IMR-90 (cell line): ENCODE measurements around the gene NENF. TPM values are rescaled to one million over a fixed set of nuclear protein-coding genes. Genes with fewer than 3 reads are reported as not detected.

Experiments used
- ATAC-seq: fragments of 200-7000 bp; cut with Tn5 transposase; 2 replicates; pipeline ENCODE4 v1.9.1; 2020; ENCODE audit warnings: low read depth, mild to moderate bottlenecking, moderate library complexity
- BruUV-seq: library from RNA; stranded (reverse); fragments of 400-500 nt; replicated peaks from 2 replicates; lab custom pipeline; 2021; lab: Mats Ljungman, UMichigan
- CTCF ChIA-PET: fragments of 300-600 bp; formaldehyde crosslinking; extraction: SDS; loops from one replicate; lab custom pipeline; 2021; ENCODE audit warnings: antibody characterized with exemption; lab: Yijun Ruan, JAX
- POLR2A ChIA-PET: fragments of 300-600 bp; sonication (Branson Sonifier 250); formaldehyde crosslinking; loops from one replicate; lab custom pipeline; 2022; ENCODE audit warnings: antibody characterized with exemption; ENCODE audit not compliant: unreplicated experiment; lab: Charles Lee
- DNase-seq: peaks from one replicate; pipeline ENCODE4 v3.0.0; 2013
- H2AFZ ChIP-seq: replicated peaks from 2 replicates; pipeline ENCODE3; 2013; ENCODE audit warnings: low read length, mild to moderate bottlenecking; ENCODE audit not compliant: poor library complexity
- H2AK5ac ChIP-seq: 2 replicates; pipeline ENCODE4 v1.6.1; 2013; ENCODE audit warnings: low read depth, low read length, inconsistent platforms
- H2AK9ac ChIP-seq: replicated peaks from 2 replicates; pipeline ENCODE3; 2013; ENCODE audit warnings: mild to moderate bottlenecking, low read depth, low read length, moderate library complexity; ENCODE audit not compliant: poor library complexity
- H2BK120ac ChIP-seq: 2 replicates; pipeline ENCODE4 v1.6.1; 2013; ENCODE audit warnings: low read depth, low read length, inconsistent platforms
- H2BK15ac ChIP-seq: 3 replicates; pipeline ENCODE4 v1.6.1; 2013; ENCODE audit warnings: low read depth, low read length, inconsistent platforms
- H2BK20ac ChIP-seq: 2 replicates; pipeline ENCODE4 v1.6.1; 2013; ENCODE audit warnings: low read depth, mild to moderate bottlenecking, inconsistent platforms, low read length, moderate library complexity
- H2BK5ac ChIP-seq: 2 replicates; pipeline ENCODE4 v1.6.1; 2013; ENCODE audit warnings: mild to moderate bottlenecking, low read depth, low read length, inconsistent platforms; ENCODE audit not compliant: poor library complexity, severe bottlenecking
- H3K14ac ChIP-seq: replicated peaks from 2 replicates; pipeline ENCODE4 v1.6.1; 2013; ENCODE audit warnings: low read depth, low read length, inconsistent platforms
- H3K18ac ChIP-seq: 2 replicates; pipeline ENCODE4 v1.6.1; 2013; ENCODE audit warnings: low read depth, low read length, control low read depth
- H3K23ac ChIP-seq: 2 replicates; pipeline ENCODE4 v1.6.1; 2013; ENCODE audit warnings: low read depth, low read length, inconsistent platforms
- H3K27ac ChIP-seq: 2 replicates; pipeline ENCODE4 v1.5.1; 2013; ENCODE audit warnings: mild to moderate bottlenecking, control low read depth, low read length; ENCODE audit not compliant: insufficient read depth
- H3K27me3 ChIP-seq: 2 replicates; pipeline ENCODE4 v1.6.1; 2013; ENCODE audit warnings: low read length; ENCODE audit not compliant: control insufficient read depth, insufficient read depth
- H3K36me3 ChIP-seq: 2 replicates; pipeline ENCODE4 v1.6.1; 2013; ENCODE audit warnings: low read length, mixed read lengths; ENCODE audit not compliant: control insufficient read depth, insufficient read depth
- H3K4ac ChIP-seq: 2 replicates; pipeline ENCODE4 v1.6.1; 2013; ENCODE audit warnings: low read depth, low read length, inconsistent platforms
- H3K4me1 ChIP-seq: 2 replicates; pipeline ENCODE4 v1.6.1; 2013; ENCODE audit warnings: low read length, mixed read lengths; ENCODE audit not compliant: control insufficient read depth, insufficient read depth
- H3K4me2 ChIP-seq: 2 replicates; pipeline ENCODE4 v1.6.1; 2013; ENCODE audit warnings: low read depth, mild to moderate bottlenecking, control low read depth, low read length, moderate library complexity
- H3K4me3 ChIP-seq: 2 replicates; pipeline ENCODE4 v1.5.1; 2013; ENCODE audit warnings: low read depth, mild to moderate bottlenecking, control low read depth, low read length, moderate library complexity; ENCODE audit not compliant: insufficient read depth
- H3K56ac ChIP-seq: 2 replicates; pipeline ENCODE4 v1.6.1; 2013; ENCODE audit warnings: low read length, inconsistent platforms; ENCODE audit not compliant: insufficient read depth; ENCODE audit errors: extremely low read depth
- H3K79me1 ChIP-seq, 2 experiments: 2 replicates each; pipeline ENCODE4 v1.6.1; 2013; ENCODE audit warnings: low read length in 2 of 2, inconsistent platforms in 1 of 2, low read depth in 1 of 2
- H3K9ac ChIP-seq: 2 replicates; pipeline ENCODE4 v1.6.1; 2013; ENCODE audit warnings: low read depth, low read length, control low read depth
- H3K9me1 ChIP-seq: 2 replicates; pipeline ENCODE4 v1.6.1; 2013; ENCODE audit warnings: low read length, inconsistent platforms; ENCODE audit not compliant: insufficient read depth
- H3K9me3 ChIP-seq: 2 replicates; pipeline ENCODE4 v1.6.1; 2013; ENCODE audit warnings: low read length; ENCODE audit not compliant: control insufficient read depth, insufficient read depth
- H4K20me1 ChIP-seq: 2 replicates; pipeline ENCODE4 v1.6.1; 2013; ENCODE audit warnings: low read length, inconsistent platforms; ENCODE audit not compliant: insufficient read depth
- H4K5ac ChIP-seq: 2 replicates; pipeline ENCODE4 v1.6.1; 2013; ENCODE audit warnings: mild to moderate bottlenecking, low read depth, low read length, control low read depth
- H4K8ac ChIP-seq, 2 experiments: 2 replicates each; pipeline ENCODE4 v1.6.1; 2013; ENCODE audit warnings: low read depth in 2 of 2, low read length in 2 of 2, control low read depth in 1 of 2, inconsistent platforms in 1 of 2
- H4K91ac ChIP-seq: 2 replicates; pipeline ENCODE4 v1.6.1; 2013; ENCODE audit warnings: low read depth, low read length, inconsistent platforms; ENCODE audit not compliant: insufficient read depth
- BHLHE40 ChIP-seq: fragments of 150-350 bp; IDR thresholded peaks from 2 replicates; pipeline ENCODE4 v1.6.1; 2016; ENCODE audit warnings: mild to moderate bottlenecking, low read depth, low read length
- CEBPB ChIP-seq: IDR thresholded peaks from 2 replicates; pipeline ENCODE4 v1.6.1; 2012; ENCODE audit warnings: low read depth, low read length, improper control_type of control experiment
- CHD1 ChIP-seq: IDR thresholded peaks from 2 replicates; pipeline ENCODE4 v1.6.1; 2012; ENCODE audit warnings: low read depth, low read length, improper control_type of control experiment
- CTCF ChIP-seq: conservative IDR thresholded peaks from 2 replicates; pipeline ENCODE4 v1.5.1; 2012; ENCODE audit warnings: mild to moderate bottlenecking, low read depth, low read length, improper control_type of control experiment
- MAFK ChIP-seq: IDR thresholded peaks from 2 replicates; pipeline ENCODE4 v1.6.1; 2012; ENCODE audit warnings: low read depth, low read length, improper control_type of control experiment
- MAZ ChIP-seq: IDR thresholded peaks from 2 replicates; pipeline ENCODE4 v1.6.1; 2012; ENCODE audit warnings: low read depth, mild to moderate bottlenecking, low read length, improper control_type of control experiment, moderate library complexity, borderline replicate concordance
- NFE2L2 ChIP-seq: fragments of 150-350 bp; IDR thresholded peaks from 2 replicates; pipeline ENCODE4 v1.6.1; 2016; ENCODE audit warnings: low read depth, mild to moderate bottlenecking, low read length
- RAD21 ChIP-seq: IDR thresholded peaks from 2 replicates; pipeline ENCODE4 v1.6.1; 2012; ENCODE audit warnings: low read length, improper control_type of control experiment
- RCOR1 ChIP-seq: IDR thresholded peaks from 2 replicates; pipeline ENCODE4 v1.6.1; 2012; ENCODE audit warnings: mild to moderate bottlenecking, low read length, improper control_type of control experiment; ENCODE audit not compliant: insufficient replicate concordance
- RFX5 ChIP-seq: IDR thresholded peaks from 2 replicates; pipeline ENCODE4 v1.8.0; 2012; ENCODE audit warnings: low read depth, mild to moderate bottlenecking, low read length, moderate library complexity
- WGBS, 2 experiments: methylation state at CpG; one replicate each; pipeline versions ENCODE4 v1.1.5 to v1.1.7; 2013; ENCODE audit warnings: missing lambda C conversion rate in 2 of 2; ENCODE audit not compliant: insufficient read length in 1 of 2; ENCODE audit errors: extremely low coverage in 2 of 2; 5-methylcytosine and 5-hydroxymethylcytosine counted together
- dilution Hi-C: fragments of 300-500 bp; cut with HindIII; formaldehyde crosslinking; loops from one replicate; pipeline ENCODE4 v1.14.3; 2018; ENCODE audit warnings: low sequenced_read_pairs; ENCODE audit not compliant: unreplicated experiment
- in situ Hi-C: fragments of 300-500 bp; cut with MboI; formaldehyde crosslinking; loops from 3 replicates; pipeline ENCODE4 v1.14.3; 2019; ENCODE audit warnings: low sequenced_read_pairs, inconsistent platforms, mixed read lengths
- intact Hi-C: fragments of 100-400 bp; cut with micrococcal nuclease; formaldehyde crosslinking; loops from 2 replicates; pipeline ENCODE4 v1.10.0; 2022
- polyA plus RNA-seq, 3 experiments: library from polyadenylated mRNA; depleted of rRNA; stranded (reverse); fragments of >200 nt; gene quantifications; 2 replicates each; pipeline ENCODE4 v1.2.3, GENCODE V29; 2012; ENCODE audit warnings: low replicate concordance in 1 of 3
- total RNA-seq: library from RNA; depleted of rRNA; stranded (reverse); fragments of >200 nt; gene quantifications from 2 replicates; pipeline ENCODE4 v1.2.3, GENCODE V29; 2012
- TF ChIP-seq, protein P1 (sequence below): fragments of 150-350 bp; IDR thresholded peaks from 2 replicates; pipeline ENCODE4 v1.6.1; 2017; ENCODE audit warnings: mild to moderate bottlenecking, antibody characterized with exemption, low read length, low read depth
- TF ChIP-seq, protein P2 (sequence below): fragments of 150-350 bp; IDR thresholded peaks from 2 replicates; pipeline ENCODE4 v1.6.1; 2016; ENCODE audit warnings: low read depth, mild to moderate bottlenecking, low read length, moderate library complexity, borderline replicate concordance

The NENF gene
- total and polyA plus RNA-seq, 2 of the 4 experiments (the other 2 are of a cell fraction) = 16.0 to 40.4 TPM

- TF ChIP-seq BHLHE40 = no peak
- TF ChIP-seq RCOR1 = no peak
- no peak for TF ChIP-seq CHD1
- peak; percentile 67 for TF ChIP-seq RAD21
- no peak for TF ChIP-seq NFE2L2
Observed at GRCh38 chr1:212457740-212458338, 25.1 kb downstream of the NENF start (continued).

DNA sequence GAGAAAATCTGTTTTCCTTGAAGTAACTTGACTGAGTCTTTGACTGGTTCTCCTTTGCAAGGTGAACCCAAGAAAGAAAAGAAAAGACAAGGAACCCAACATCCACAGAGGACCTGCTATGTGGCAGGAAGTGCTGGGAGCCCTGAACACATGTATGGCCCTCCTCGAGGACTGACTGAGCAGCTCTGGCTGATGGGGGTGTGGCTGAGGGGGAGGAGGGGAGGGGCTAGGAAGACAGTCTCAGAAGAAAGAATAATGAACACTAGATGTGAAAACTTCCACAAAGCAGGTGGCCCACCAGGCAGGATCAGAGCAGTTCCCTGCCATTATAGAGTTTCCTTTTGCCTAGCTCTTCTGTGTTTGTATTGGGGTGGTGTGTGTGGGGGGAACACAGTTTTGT, 26.1 kb downstream of the NENF start:
- dilution Hi-C loops = no loop called here
- Histone ChIP-seq H2BK120ac (no peak overlapping the region), H2AK9ac (no peak overlapping the region), H3K27me3 (peaks cover 9% of the 10 kb centered on the region; the same call in 1 of the 2 replicates), H2AK5ac (no peak overlapping the region), H4K20me1 (no peaks in the 10 kb centered on the region), H4K8ac (no peak overlapping the region), H3K27ac (no peak overlapping the region), H3K18ac (no peak overlapping the region), H2BK15ac (no peak overlapping the region), H3K79me1 (no peaks in the 10 kb centered on the region), H3K4me3 (no peak overlapping the region), H3K4me1 (no peaks in the 10 kb centered on the region), H3K9ac (no peak overlapping the region), H3K36me3 (no peaks in the 10 kb centered on the region), H3K4me2 (no peak overlapping the region), H2AFZ (no peak overlapping the region), H3K4ac (no peak overlapping the region), H4K5ac (no peak overlapping the region), H3K9me1 (no peaks in the 10 kb centered on the region; the same call in 1 of the 2 replicates), H3K9me3 (peaks cover 8% of the 10 kb centered on the region; the same call in 1 of the 2 replicates), H3K23ac (no peak overlapping the region), H2BK5ac (no peak overlapping the region), H4K91ac (no peak overlapping the region), H3K14ac (no peak overlapping the region), H3K56ac (no peak overlapping the region), H2BK20ac (no peak overlapping the region)
- ChIA-PET CTCF (interaction anchor here (2.0 kb wide), 1 partner anchor 11 kb away, joined by 6 read pairs; no protein-coding TSS in a partner anchor), POLR2A (interaction anchor here (0.5 kb wide), 1 partner anchor 36 kb away, joined by 3 read pairs; no protein-coding TSS in a partner anchor)
- no peak for DNase-seq
- no TSS peak for BruUV-seq
- intact Hi-C loops = loop anchor here (5.0 kb wide), 2 partner anchors 762 to 777 kb away; no protein-coding TSS in a partner anchor
- no CpG with 5 or more reads among the region's 1 CpG for WGBS, 2 experiments
- ATAC-seq = no peak
- in situ Hi-C loops = loop anchor here (5.0 to 10.0 kb wide), 3 partner anchors 164 to 774 kb away; no protein-coding TSS in a partner anchor
- no peak for TF ChIP-seq NFE2L2
- TF ChIP-seq, protein P1, sequence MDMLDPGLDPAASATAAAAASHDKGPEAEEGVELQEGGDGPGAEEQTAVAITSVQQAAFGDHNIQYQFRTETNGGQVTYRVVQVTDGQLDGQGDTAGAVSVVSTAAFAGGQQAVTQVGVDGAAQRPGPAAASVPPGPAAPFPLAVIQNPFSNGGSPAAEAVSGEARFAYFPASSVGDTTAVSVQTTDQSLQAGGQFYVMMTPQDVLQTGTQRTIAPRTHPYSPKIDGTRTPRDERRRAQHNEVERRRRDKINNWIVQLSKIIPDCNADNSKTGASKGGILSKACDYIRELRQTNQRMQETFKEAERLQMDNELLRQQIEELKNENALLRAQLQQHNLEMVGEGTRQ = no peak
- no peak for TF ChIP-seq CTCF
- TF ChIP-seq MAZ = no peak
- no peak for TF ChIP-seq CEBPB
- TF ChIP-seq, protein P2, sequence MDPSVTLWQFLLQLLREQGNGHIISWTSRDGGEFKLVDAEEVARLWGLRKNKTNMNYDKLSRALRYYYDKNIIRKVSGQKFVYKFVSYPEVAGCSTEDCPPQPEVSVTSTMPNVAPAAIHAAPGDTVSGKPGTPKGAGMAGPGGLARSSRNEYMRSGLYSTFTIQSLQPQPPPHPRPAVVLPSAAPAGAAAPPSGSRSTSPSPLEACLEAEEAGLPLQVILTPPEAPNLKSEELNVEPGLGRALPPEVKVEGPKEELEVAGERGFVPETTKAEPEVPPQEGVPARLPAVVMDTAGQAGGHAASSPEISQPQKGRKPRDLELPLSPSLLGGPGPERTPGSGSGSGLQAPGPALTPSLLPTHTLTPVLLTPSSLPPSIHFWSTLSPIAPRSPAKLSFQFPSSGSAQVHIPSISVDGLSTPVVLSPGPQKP = no peak
- no peak for TF ChIP-seq MAFK
- no peak for TF ChIP-seq RFX5
- TF ChIP-seq CHD1 = no peak
- TF ChIP-seq BHLHE40 = no peak
